K562 (cell line): ENCODE results near the gene DMXL1.

Source experiments
- CBX2 ChIP-seq: fragments of 200-600 bp; sonication (generic); IDR thresholded peaks from one replicate; pipeline ENCODE4 v1.6.1; 2012; ENCODE audit warnings: mild to moderate bottlenecking, low read length, inconsistent platforms; ENCODE audit not compliant: insufficient read depth, poor library complexity, severe bottlenecking
- CHD2 ChIP-seq: IDR thresholded peaks from 2 replicates; pipeline ENCODE4 v1.6.1; 2011; ENCODE audit warnings: low read depth, low read length
- FOS ChIP-seq: IDR thresholded peaks from 3 replicates; pipeline ENCODE4 v1.6.1; 2011; ENCODE audit not compliant: insufficient read length; ENCODE audit errors: extremely low read depth
- MAX ChIP-seq: sonication (generic); formaldehyde crosslinking; IDR thresholded peaks from 2 replicates; pipeline ENCODE4 v1.9.0; 2022; ENCODE audit warnings: mild to moderate bottlenecking, missing genetic modification reagents
- MCM5 ChIP-seq: fragments of 450-650 bp; IDR thresholded peaks from 2 replicates; pipeline ENCODE4 v1.6.1; 2016; ENCODE audit warnings: low read depth
- NR3C1 ChIP-seq: sonication (generic); formaldehyde crosslinking; IDR thresholded peaks from 2 replicates; pipeline ENCODE4 v1.8.1; 2022; ENCODE audit warnings: missing genetic modification reagents
- POLR2A ChIP-seq: fragments of 450-650 bp; conservative IDR thresholded peaks from 2 replicates; pipeline ENCODE4 v1.6.1; 2016
- RBM14 ChIP-seq: fragments of 200-400 bp; formaldehyde crosslinking; IDR thresholded peaks from 2 replicates; pipeline ENCODE4 v1.6.1; 2018; ENCODE audit warnings: low read depth, mild to moderate bottlenecking, low read length, moderate library complexity, borderline replicate concordance; ENCODE audit not compliant: insufficient read depth
- SREBF2 ChIP-seq: sonication (generic); formaldehyde crosslinking; IDR thresholded peaks from 2 replicates; pipeline ENCODE4 v1.4.0; 2020; ENCODE audit warnings: mild to moderate bottlenecking, missing genetic modification reagents
- ZNF146 ChIP-seq: IDR thresholded peaks from one replicate; pipeline ENCODE4 v1.6.1; 2018; ENCODE audit warnings: missing compliant biosample characterization; ENCODE audit not compliant: unreplicated experiment
- ZNF311 ChIP-seq: fragments of 250-450 bp; sonication (Bioruptor Pico); IDR thresholded peaks from 2 replicates; pipeline ENCODE4 v1.4.0; 2020; ENCODE audit warnings: mild to moderate bottlenecking, moderate library complexity
- ZNF507 ChIP-seq: conservative IDR thresholded peaks from 2 replicates; pipeline ENCODE4 v1.6.1; 2017; ENCODE audit warnings: missing genetic modification characterization, missing compliant biosample characterization
- ZSCAN29 ChIP-seq: fragments of 450-650 bp; IDR thresholded peaks from 2 replicates; pipeline ENCODE4 v1.6.1; 2017

DNA sequence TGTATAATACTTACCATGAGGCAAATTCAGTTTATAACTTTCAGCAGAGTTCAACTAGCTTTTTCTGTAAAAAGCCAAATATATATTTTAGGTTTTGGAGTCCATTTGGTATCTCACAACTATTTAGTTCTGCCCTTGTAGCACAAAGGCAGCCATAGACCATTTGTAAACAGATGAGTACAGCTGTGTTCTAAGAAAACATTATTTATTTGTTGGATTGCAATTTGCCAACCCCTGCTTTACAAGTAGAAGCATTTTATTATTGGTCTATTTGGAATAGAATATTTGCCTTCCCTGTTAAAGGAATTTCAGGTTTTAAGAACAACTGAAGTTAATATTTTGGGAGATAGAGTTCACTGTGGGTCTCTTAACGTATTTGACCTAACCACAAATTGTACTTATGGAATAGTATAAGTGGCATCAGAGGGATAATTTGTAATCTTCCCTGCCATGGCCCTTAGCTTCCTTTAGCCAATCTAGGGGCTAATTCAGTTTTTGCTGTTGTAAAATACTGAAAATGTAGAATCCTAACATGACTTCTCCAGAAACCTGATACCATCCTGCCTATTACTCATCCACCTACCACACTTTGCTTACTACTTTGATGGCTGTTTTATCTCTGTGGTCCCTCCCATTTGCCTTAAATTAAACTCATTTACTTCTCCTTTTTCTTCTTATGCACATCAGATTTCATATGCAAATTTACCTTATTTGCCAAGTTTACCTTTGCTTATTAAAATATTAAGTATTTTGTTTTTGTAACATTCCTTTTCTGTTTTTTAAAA, 109.2 kb downstream of the DMXL1 start:
- no peak for TF ChIP-seq SREBF2 (CRISPR knock-in tag)
- TF ChIP-seq CHD2, result no peak
- TF ChIP-seq ZNF311 (CRISPR knock-in tag), result no peak
- TF ChIP-seq FOS, result no peak
- TF ChIP-seq POLR2A, result no peak
- TF ChIP-seq CBX2, result no peak
- no peak for TF ChIP-seq ZNF507 (tag)
- TF ChIP-seq MAX, result no peak
- TF ChIP-seq ZSCAN29, result no peak
- TF ChIP-seq RBM14, result no peak
- TF ChIP-seq MCM5, result no peak
- no peak for TF ChIP-seq ZNF146 (CRISPR knock-in tag)
- TF ChIP-seq NR3C1 (CRISPR knock-in tag), result no peak
